Astrocyte (in vitro differentiated cells and primary cell): Measurements from ENCODE around the gene OSBPL1A.

Experiments used
- EZH2 ChIP-seq: IDR thresholded peaks from 2 replicates; pipeline ENCODE4 v1.6.1; 2012; ENCODE audit warnings: mild to moderate bottlenecking, low read length, inconsistent platforms; ENCODE audit not compliant: insufficient read depth
- TF ChIP-seq, protein P1 (sequence below): IDR thresholded peaks from 2 replicates; pipeline ENCODE4 v1.5.1; 2011; ENCODE audit warnings: low read depth, mild to moderate bottlenecking, inconsistent platforms, low read length, moderate library complexity; ENCODE audit not compliant: insufficient read depth

DNA sequence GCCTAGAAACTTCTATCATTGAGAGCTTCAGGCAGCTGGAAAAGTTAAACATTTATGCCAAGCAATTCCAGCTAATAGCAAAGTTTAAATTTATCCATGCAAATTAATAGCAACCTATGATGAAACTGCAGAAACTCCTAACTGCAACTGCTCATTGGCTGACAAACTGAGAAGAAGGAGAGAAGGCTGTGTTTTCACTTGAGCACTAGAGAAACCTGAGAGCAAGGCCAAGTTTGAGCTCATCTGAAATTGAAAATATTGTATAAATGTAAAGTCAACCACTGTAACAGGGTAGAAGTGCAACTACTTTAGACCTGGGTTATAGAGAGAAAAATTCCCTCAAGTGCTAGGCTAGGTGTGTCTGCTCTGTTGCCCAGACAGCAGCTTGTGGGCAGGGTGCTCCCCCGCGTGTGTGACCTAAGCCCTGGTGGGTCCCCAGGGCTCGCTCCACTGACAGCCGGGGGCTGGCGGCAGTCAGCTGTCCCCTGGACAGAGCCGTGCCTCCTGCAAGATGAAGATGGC is 208.6 kb downstream of the OSBPL1A start:
- TF ChIP-seq, protein P1, sequence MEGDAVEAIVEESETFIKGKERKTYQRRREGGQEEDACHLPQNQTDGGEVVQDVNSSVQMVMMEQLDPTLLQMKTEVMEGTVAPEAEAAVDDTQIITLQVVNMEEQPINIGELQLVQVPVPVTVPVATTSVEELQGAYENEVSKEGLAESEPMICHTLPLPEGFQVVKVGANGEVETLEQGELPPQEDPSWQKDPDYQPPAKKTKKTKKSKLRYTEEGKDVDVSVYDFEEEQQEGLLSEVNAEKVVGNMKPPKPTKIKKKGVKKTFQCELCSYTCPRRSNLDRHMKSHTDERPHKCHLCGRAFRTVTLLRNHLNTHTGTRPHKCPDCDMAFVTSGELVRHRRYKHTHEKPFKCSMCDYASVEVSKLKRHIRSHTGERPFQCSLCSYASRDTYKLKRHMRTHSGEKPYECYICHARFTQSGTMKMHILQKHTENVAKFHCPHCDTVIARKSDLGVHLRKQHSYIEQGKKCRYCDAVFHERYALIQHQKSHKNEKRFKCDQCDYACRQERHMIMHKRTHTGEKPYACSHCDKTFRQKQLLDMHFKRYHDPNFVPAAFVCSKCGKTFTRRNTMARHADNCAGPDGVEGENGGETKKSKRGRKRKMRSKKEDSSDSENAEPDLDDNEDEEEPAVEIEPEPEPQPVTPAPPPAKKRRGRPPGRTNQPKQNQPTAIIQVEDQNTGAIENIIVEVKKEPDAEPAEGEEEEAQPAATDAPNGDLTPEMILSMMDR = no peak
- no peak for TF ChIP-seq EZH2
